GM19351 (cell line): ENCODE data around the gene MNAT1.
A peak's percentile ranks its signal among the peaks of the same experiment; 100 is the strongest.
"Not testable (repeated sequence)": the region's sequence is repeated elsewhere in the genome, so short reads cannot be mapped to it uniquely, and the experiment has no call there.

Experiments used
- ATAC-seq: cut with Tn5 transposase; IDR thresholded peaks from one replicate; pipeline ENCODE4 v1.9.1; 2021; ENCODE audit warnings: mild to moderate bottlenecking, moderate library complexity; ENCODE audit not compliant: unreplicated experiment

Gene MNAT1

DNA sequence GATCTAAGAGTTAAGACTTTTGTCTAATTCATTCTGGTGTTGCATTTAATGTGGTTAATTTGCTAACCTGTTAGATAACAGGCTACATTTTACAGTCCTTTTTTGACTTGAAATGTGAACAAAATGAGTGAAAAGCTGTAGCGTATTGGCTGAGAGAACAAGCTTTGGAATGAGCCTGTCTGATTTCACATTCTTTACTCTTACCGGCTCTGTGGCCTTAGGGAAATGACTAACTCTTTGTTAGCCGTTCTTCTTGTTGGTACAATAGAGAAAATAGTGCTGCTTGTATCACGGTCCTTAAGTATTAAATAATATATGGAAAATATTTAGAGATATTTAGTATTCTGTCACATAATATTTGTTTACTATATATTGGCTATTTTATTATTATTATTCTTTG is 1.9 kb downstream of the MNAT1 start:
- ATAC-seq: no peak

DNA sequence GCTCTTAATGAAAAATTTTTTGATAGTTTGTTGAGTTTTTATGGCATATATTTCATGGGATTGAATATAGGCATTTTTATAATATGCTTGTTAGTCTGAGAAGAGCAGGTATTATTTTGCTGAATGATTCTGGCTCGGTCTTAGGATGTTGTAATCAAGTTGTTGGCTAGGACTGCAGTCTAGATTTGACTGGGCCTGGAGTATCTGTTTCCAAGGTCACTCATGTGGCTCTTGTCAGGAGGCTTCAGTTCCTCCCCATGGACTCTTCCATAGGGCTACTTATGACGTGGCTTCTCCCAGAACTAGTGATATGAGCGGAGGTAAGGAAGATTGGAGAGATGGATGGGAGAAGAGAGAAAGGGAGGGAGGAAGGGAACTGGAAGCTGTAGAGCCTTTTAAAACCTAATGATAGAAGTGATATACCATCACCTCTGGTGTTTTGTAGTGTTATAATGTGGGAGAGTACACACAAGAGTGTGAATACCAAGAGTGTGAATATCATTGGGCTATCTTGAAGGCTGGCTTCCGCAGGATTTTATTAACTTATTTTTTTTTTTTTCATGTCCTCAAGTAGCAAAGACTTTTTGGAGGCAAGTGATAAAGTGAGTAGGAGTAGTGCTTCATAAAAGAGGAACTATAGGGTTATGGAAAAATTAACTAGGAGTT is 4.4 kb downstream of the MNAT1 start:
- no peak for ATAC-seq

DNA sequence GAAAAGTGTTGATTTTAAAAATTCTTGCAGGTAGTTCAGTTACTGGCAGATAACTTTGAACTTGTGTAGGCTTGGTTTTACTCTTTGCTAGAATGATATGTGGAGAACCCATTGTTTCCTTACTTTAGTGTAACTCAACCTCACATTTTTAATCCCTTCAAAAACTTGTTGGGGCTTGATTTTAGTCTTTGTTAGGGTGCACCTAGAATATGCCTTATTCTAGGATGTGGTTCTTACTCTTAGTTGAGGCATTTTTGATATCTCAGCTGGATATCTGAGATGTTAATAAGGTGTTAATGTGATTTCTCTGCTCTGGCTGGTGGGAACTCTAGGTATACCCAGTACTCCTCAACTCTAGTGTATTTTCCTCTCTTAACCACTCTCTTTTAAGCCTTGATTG is 10.0 kb downstream of the MNAT1 start:
- no peak for ATAC-seq

DNA sequence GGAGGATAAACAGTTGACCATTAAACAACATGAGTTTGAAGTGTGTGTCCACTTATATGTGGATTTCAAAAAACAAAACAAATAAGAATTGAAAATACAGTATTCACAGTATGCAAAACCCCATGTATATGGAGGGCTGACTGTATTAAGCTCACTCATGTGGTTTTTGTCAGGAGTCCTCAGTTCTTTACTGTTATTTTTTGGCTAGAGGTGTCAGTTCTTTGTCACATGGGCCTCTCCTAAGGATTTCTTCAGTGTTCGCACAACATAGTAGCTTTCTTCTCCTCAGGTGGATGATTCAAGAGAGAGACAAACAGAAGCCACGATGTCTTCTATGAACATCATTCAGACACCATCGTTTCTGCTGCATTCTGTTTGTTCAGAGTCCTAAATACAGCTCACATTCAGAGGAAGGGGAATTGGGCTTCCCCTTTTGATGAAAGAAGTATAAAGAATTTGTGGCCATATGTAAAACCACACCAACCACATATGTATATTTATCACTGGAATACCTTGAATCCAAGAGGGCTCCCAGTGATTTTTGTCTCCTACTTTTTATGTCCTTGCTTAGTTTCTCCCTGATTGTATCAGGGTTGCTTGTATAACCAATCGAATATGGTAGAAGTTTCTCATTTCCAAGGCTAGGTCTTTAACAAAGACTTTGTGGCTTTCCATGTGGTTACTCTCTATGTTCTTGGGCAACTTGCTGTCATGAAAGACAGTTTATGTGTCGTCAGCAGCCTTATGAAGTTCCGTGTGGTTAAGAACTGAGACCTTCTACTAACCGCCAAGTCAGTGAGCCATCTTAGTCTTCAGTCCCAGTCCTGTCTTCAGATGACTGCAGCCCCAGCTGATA is 18.9 kb downstream of the MNAT1 start:
- ATAC-seq: peak; percentile 97

DNA sequence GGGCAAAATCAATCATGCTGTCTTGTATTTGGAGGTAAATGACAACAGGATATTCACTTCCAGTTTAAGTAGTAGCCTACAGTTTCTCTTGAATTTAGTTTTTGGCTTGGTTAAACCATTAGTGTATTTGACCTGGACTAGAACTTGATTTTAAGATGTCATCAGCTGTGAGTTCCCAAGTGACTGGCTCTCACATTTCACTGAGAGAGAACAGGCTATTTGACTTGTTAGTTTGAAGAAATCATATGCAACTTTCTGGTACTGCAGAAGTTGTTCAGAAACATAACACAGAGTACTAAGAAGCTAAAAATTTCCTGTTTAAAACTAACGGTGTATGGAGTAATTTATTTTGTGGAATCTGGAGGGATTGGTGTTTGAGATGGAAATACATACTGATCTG is 22.3 kb downstream of the MNAT1 start:
- no peak for ATAC-seq

DNA sequence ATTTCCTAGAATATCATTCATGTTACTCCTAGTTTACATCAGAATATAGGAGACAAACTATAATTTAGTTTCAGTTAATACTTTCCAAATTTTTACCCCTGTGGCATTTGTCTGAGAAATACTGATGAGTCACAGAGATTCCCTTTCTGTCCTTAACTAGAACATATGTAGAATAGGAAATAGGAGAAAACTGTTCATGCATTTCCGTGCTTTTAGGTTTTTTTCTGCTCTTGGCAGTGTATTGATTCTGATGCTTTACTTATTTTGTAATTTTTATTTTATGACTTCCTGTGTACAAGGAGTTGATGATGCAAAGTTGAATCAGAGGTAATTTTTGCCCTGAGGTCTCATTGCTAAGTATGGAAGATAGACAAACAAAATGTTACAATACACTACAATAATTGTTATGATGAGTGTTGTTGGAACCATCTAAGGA is 23.0 kb downstream of the MNAT1 start:
- ATAC-seq: no peak

DNA sequence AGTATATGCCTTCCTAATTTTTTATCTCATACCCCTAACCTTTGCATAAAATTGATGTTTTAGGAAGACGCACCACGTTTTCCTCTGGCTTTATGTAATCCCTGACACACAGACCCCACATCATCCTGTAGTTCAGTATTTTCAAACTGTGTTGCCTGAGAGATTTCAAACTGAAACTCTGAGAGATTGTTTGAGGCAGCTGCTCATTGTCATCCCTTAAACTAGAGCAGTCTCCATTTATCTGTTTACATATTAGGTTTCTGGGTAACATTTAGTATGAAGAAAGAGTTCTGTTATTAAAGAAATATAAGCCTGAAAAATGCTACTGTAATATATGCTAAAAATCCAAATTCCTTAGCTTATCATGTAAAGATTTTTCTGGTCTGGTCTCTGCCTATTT is 24.3 kb downstream of the MNAT1 start:
- ATAC-seq: peak; percentile 41

DNA sequence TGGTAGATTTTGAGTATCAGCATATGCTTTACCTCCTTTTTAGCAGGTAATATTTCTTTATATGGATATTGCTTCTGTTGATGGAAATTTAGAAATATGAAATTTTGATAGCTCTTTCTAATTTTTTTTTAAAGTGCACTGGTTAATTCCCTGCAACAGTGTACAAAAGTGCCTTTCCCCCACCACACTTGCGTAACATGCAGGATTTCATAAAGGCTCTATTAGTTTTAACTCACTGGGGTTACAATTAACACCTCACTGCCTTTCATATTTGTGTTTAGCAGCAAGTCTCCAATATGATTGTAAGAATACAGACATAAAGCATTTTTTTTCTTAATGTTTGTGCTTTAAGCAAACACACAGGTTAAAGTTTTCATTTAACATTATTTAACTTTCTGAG is 25.6 kb downstream of the MNAT1 start:
- no peak for ATAC-seq

DNA sequence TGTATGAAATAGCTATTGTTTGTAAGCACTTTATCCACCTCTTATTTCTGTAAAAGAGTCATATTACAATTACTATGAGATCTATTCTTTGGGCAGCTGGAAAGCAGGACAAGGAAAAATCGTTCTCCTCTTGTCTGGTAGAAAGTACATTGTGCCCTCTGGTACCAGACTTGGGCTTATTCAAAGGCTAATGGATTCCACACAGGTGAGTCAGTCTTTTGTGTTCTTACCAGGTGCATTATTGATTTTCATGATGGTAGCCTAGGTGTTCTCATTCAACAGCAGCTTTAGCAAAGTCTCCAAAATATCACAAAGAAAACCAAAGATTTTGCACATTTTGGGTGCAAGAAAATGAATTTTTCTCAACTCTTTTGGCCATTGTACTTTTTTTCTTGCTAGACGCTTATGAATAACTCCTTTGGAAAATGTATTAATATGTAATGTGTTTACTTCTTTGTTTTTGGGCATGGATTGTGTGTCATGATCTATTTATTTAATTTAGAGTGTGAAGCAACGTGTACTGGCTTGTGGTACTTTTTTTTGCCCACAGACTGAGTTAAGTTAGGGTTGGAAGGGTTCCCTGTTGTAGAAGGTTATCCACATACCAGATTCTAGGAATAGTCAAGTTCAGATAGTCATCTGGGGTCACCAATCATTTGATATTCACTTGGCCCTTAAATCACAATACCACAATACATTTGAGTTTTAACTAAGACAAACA is 26.2 kb downstream of the MNAT1 start:
- ATAC-seq: no peak

DNA sequence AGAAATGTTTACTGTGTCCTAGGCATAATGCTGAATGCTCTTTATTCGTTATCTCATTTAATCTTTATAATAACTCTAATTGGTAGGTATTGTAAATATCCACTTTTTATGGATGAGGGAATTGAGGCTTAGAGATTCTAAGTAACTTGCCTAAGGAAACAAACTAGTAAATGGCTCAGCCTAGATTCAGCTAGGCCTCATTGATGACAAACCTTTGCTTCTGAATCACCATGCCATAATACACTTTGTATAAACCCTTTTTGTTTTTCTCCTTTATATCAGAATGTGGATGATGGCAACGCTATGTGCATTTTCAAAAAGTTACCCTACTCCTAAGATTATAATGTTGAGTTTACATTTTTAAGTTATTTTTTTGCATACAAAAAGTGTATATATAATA is 34.0 kb downstream of the MNAT1 start:
- ATAC-seq: no peak

DNA sequence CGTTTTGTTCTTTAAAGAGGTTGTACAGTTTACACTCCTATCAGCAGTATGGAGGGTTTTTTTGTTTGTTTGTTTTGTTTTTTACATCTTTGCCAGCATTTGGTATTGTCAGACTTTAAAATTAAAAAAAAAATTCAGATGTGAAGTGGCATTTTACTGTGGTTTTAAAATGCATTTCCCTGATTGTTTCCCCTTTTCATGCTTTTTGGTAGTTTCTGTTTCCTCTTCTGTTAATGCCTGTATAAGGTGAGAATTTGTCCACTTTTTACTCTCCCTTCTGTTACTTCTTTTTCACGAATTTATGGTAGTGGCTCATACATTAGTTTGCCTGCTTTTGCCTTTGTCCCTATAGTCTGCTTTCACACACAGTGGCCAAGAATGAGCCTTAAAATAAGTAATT is 36.6 kb downstream of the MNAT1 start:
- no peak for ATAC-seq

DNA sequence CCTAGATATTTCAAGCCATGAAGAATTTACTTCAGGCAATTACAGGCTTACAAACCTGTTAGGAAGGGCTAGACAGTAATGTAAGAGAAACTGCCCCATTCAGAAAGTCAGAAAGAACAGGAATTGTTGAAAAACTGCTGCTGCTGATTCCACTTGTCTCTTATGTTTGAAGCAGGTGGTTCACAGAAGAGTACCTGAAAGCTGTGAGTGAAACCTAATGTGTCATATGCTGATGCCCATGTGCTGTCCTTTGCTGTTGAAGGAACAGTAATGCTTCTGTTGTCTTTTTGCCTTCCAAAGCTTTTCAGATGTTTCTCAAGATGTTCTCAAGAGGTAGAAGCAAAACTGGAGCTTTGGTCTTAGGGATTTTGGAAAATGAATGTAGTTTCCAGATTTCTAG is 39.0 kb downstream of the MNAT1 start:
- peak; percentile 64 for ATAC-seq

DNA sequence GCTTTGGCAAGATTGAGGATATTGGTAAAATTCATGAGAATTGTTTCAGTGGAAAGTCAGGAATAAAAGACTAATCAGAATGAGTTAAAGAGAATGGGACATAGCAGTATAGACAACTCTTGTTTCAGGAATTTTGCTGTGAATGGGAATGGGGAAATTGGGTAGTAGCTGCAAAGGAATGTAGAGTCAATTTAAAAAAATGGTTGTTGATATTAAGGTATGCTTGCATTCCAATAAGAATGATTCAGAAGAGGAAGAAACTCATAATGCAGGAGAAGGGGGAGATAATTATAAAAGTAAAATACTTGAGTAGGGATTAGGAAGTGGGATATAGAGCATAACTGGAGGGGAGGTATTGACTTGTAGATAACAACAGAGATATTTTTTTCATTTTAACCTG is 40.7 kb downstream of the MNAT1 start:
- no peak for ATAC-seq

DNA sequence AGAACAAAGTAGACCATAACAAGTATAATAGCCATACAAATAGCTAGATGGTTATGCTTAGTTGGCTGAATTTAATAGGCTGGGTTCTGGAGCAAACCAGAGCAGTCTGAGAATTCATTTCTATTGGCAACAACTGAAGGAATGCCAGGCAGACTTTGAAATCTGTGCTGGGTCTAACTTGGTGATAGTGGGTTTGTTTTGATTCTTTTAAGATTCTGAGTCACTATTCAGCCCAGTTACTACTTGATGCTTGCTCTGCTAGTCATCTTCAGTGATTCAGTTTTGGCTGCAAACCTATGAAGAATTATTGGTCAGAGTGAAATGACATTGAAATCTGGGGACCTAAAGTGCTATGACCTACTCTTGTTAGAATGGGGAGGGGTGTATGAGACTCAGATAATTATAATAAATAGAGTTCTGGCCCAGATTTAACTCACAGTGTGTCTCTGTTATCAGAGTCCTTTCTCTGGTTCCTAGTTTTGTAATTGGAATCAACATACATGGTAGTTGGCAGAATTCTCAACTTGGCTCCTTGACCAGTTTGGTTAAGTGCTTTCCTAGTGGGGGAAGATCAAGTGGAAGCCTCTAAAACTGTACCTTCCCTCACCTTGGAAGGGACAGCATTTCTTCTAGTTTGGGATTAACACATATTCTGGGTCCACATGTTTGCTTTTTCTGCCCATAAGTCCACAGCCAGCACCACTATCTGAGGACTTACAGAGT is 43.5 kb downstream of the MNAT1 start:
- ATAC-seq: no peak

DNA sequence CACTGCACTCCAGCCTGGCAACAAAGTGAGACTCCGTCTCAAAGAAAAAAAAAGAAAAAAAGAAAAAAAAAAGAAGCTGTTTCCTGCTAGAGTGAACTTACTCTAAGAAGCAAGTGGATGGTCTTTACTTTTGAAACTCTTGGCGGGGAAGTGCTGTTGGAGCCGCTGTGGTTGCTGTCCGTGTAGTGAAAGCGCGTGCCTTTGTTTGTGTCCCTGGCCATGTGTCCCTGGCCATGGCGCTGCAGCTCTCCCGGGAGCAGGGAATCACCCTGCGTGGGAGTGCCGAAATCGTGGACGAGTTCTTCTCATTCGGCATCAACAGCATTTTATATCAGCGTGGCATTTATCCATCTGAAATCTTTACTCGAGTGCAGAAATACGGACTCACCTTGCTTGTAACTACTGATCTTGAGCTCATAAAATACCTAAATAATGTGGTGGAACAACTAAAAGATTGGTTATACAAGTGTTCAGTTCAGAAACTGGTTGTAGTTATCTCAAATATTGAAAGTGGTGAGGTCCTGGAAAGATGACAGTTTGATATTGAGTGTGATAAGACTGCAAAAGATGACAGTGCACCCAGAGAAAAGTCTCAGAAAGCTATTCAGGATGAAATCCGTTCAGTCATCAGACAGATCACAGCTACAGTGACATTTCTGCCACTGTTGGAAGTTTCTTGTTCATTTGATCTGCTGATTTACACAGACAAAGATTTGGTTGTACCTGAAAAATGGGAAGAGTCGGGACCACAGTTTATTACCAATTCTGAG is 45.4 kb downstream of the MNAT1 start:
- not testable (repeated sequence) for ATAC-seq

DNA sequence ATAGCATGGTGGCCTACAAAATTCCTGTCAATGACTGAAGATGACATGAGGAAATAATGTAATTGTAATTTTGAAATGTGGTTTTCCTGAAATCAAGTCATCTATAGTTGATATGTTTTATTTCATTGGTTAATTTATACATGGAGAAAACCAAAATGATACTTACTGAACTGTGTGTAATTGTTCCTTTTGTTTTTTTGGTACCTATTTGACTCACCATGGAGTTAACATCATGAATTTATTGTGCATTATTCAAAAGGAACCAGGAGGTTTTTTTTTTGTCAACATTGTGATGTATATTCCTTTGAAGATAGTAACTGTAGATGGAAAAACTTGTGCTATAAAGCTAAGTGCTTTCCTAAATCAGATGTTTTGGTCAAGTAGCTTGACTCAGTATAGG is 46.0 kb downstream of the MNAT1 start:
- not testable (repeated sequence) for ATAC-seq

DNA sequence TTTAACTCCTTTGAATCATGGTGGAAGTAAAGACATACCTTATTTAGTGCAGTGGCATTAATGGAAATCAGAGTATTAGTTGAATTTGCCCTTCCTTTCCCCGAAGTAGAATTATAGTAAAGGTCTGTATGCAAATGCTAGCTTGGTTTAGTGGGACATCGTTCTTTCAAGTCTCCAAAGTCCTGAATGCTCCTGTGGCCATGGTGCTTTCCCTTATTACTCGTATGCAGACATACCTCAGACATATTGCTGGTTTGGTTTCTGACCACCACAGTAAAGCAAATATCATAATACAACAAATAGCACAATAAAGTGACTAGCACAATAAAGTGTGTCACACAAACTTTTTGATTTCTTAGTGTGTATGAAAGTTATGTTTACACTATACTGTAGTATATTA is 52.3 kb downstream of the MNAT1 start:
- no peak for ATAC-seq

DNA sequence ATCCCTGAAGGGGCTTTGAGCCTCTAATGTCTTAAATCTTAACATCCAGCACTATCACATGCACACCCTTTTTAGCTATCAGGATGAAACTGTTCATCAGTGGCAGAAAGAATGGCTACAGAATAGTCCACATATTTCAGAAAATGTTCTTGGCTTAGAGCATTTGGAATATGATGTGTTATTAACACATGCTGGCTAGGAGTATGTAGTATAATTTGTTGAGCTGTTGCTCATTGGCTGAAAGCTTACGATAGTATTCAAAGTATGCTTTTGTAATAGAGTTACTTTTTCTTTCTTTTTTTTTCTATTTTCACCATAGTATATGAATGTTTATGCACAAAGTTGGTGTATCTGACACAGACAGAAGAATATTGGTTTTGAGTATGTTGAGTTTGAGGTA is 55.1 kb downstream of the MNAT1 start:
- ATAC-seq: no peak

DNA sequence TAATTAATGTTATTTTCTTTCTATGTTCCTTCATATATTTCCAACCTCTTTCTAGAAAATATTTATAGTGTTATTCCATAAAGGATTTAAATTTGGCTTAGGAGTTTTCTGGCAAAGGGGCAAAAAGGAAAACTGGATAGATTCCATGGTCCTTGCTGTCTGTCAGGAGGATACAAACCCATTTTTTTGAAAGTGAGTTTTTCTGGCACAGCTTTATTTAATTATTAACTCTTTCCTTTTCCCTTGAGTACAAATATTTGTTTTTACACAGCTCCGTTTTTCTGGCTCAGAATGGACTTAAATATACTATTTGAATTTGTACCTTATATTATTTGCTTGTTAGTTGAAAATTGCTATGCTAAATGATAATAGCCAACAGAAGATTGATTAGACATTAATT is 56.3 kb downstream of the MNAT1 start:
- no peak for ATAC-seq

DNA sequence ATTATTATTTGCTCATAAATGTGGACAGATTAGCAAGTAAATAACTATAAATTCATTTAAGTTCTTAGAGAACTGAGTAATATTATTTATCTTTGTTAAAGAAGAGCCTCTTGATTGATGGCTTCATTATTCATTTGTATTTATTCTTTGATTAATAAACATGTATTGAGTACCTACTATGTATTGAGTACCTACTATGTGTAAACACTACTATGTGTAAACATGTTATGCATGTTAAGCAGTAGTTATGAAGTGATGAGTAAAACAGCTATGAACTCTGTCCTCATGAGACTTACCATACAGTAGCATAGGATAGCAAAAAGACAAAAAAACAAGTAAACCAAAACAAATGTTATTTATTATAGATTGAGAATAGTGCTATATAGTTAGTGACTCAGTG is 61.9 kb downstream of the MNAT1 start:
- no peak for ATAC-seq
